GM12873 (cell line): ENCODE results near the gene CHKB.

Experiments used
- CTCF ChIP-seq: IDR thresholded peaks from 2 replicates; pipeline ENCODE4 v1.5.1; 2012; ENCODE audit warnings: low read depth, mild to moderate bottlenecking, moderate library complexity, low read length, control low read depth; ENCODE audit not compliant: insufficient read depth; ENCODE audit errors: missing control alignments

CHKB gene

GRCh38 chr22:50577987-50578775 lies 4.5 kb downstream of the CHKB start, which contains the start of gene CPT1B:
CPT1B (minus strand) TSS chr22:50578427; CDS start chr22:50577915, 512 bp downstream.
- TF ChIP-seq CTCF = no peak

- no peak for TF ChIP-seq CTCF
These were observed 5.0 kb downstream of the CHKB start for GRCh38 chr22:50577697-50577986.

GRCh38 chr22:50576806-50577696 lies 5.6 kb downstream of the CHKB start:
- no peak for TF ChIP-seq CTCF

- TF ChIP-seq CTCF = no peak
These were observed 6.6 kb downstream of the CHKB start for GRCh38 chr22:50576070-50576469.

GRCh38 chr22:50575426-50575941 lies 7.2 kb downstream of the CHKB start:
- no peak for TF ChIP-seq CTCF

- TF ChIP-seq CTCF = no peak
These were observed 8.3 kb downstream of the CHKB start for GRCh38 chr22:50574383-50574755.

GRCh38 chr22:50573491-50574382 lies 8.9 kb downstream of the CHKB start:
- TF ChIP-seq CTCF = no peak
